GM06990 (cell line): ENCODE measurements around the gene SSC5D.

ENCODE experiments used
- DNase-seq: peaks from one replicate; pipeline ENCODE4 v3.0.0-alpha.2; 2011; ENCODE audit not compliant: insufficient read length; ENCODE audit errors: extremely low read depth
- H3K27me3 ChIP-seq: replicated peaks from 2 replicates; pipeline ENCODE4 v1.6.0; 2011; ENCODE audit warnings: low read length; ENCODE audit not compliant: control insufficient read depth, insufficient read depth
- H3K36me3 ChIP-seq: 2 replicates; pipeline ENCODE4 v1.5.1; 2011; ENCODE audit warnings: low read length; ENCODE audit not compliant: control insufficient read depth, insufficient read depth
- H3K4me3 ChIP-seq: replicated peaks from 2 replicates; pipeline ENCODE4 v1.5.1; 2011; ENCODE audit warnings: low read depth, mild to moderate bottlenecking, control low read depth, low read length
- CTCF ChIP-seq: IDR thresholded peaks from 2 replicates; pipeline ENCODE4 v1.5.1; 2011; ENCODE audit warnings: low read length, control low read depth, mild to moderate bottlenecking, inconsistent platforms; ENCODE audit not compliant: insufficient read depth, poor library complexity, severe bottlenecking

SSC5D gene

DNA sequence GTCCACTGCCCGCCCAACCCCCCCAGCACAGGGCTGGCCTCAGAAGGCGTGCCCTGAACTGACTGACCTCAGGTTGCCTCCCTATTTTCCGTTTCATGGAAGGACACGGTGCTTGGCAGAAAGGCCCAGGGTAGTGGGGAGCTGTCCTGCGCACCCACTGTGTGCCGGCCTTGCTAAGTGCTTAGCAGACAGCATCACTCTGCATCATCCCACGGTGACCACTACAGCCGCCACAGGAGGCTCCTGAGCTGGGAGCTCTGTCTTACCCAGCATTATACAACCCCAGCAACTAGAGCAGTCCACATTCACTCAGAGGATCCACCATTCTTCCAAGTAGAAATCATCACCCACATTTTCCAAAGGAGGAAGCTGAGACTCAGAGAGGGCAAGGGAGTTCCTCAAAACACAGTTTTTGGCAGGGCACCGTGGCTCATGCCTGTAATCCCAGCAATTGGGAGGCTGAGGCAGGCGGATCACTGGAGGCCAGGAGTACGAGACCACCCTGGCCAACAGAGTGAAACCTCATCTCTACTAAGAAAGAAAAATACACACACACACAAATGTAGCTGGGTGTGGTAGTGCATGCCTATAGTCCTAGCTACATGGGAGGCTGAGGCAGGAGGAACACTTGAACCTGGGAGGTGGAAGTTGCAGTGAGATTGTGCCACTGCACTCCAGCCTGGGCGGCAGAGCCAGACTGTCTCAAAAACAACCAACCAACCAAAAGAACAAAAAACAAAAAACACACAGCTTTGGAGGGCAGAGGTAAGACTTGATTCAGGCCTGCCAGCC lies 47.1 kb downstream of the SSC5D start:
- no peak for TF ChIP-seq CTCF

DNA sequence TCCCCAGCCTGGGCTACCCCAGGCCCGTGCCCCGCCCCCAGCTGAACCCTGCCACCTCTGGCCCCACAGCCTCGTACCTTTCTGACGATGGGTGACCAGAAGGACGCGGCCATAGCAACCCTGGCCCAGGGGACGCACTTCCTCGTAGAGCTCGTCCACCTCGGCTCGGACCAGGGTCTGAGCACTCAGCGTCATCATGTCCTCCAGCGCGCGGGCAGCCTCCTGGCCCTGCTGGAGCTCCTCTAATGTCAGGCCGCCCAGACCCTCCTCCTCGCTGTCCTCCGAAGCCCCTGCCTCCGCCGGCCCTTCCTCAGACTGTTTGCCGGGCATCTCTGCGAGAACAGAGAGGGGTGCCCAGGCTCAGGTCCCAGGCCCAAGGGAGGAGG lies 47.7 kb downstream of the SSC5D start:
- TF ChIP-seq CTCF = no peak
- no peak overlapping the region for H3K4me3 ChIP-seq
- no peak for DNase-seq
- no peaks in the 10 kb centered on the region for H3K27me3 ChIP-seq
- H3K36me3 ChIP-seq = no peaks in the 10 kb centered on the region

More for the DNA sequence above, 47.1 kb downstream of the SSC5D start:
- Histone ChIP-seq H3K36me3 (no peaks in the 10 kb centered on the region), H3K27me3 (no peaks in the 10 kb centered on the region), H3K4me3 (no peak overlapping the region)
- DNase-seq = no peak

DNA sequence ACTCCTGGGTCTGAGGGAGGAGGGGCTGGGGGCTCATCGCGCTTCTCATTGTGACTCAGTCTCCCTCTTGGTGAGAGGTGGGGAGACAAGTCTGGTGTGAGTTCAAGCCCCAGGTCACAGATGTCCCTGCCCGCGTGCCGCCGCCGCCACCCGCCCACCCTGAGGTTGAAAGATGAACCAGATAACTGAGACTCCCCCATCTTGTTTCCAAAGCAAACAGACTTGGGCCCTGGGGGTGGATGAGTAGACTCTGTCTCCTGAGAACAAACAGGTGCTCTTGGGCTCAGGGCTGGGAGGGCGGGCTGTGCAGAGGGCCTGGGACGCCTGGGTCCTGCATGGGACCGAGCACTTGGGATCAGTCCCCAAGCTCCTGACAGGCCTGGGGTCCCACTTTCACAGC lies 48.1 kb downstream of the SSC5D start:
- Histone ChIP-seq H3K36me3 (no peaks in the 10 kb centered on the region), H3K27me3 (no peaks in the 10 kb centered on the region), H3K4me3 (no peak overlapping the region)
- TF ChIP-seq CTCF = no peak
- no peak for DNase-seq

- Histone ChIP-seq H3K27me3 (no peaks in the 10 kb centered on the region), H3K4me3 (no peak within 1 kb of the TSS), H3K36me3 (no peaks in the 10 kb centered on the region)
- peak; percentile 15 for TF ChIP-seq CTCF
- no peak for DNase-seq
Observed at GRCh38 chr19:55536951-55537740, 48.9 kb downstream of the SSC5D start, which contains the start of gene SBK2. SBK2 (minus strand) TSS chr19:55537133; CDS start chr19:55536294, 839 bp downstream.

DNA sequence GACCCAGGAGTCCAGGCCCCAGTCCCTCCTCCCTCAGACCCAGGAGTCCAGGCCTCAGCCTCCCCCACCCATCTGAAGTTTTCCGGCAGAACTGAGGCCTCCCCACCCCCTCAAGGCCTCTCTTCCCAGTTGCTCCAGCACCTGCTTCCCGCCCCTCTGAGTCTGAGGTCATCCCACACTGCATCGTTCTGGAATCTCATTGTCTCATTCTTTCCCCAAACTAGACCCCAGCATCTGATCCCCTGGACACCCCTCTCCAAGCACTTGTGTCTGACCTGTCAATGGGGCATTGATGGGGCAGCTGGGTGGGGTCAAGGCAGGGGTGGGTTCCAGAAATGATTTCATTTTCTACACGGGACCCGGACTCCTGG lies 49.5 kb downstream of the SSC5D start:
- DNase-seq = no peak
- H3K4me3 ChIP-seq = no peak overlapping the region
- no peaks in the 10 kb centered on the region for H3K27me3 ChIP-seq
- TF ChIP-seq CTCF = no peak
- H3K36me3 ChIP-seq = no peaks in the 10 kb centered on the region
